ENCODE measurements around the gene GJB3. TPM values are rescaled to one million over a fixed set of nuclear protein-coding genes. Genes with fewer than 3 reads are reported as not detected.

Gene GJB3
- total RNA-seq, 2 donors from 2014 or later: 5.4 to 7.1 TPM

DNA sequence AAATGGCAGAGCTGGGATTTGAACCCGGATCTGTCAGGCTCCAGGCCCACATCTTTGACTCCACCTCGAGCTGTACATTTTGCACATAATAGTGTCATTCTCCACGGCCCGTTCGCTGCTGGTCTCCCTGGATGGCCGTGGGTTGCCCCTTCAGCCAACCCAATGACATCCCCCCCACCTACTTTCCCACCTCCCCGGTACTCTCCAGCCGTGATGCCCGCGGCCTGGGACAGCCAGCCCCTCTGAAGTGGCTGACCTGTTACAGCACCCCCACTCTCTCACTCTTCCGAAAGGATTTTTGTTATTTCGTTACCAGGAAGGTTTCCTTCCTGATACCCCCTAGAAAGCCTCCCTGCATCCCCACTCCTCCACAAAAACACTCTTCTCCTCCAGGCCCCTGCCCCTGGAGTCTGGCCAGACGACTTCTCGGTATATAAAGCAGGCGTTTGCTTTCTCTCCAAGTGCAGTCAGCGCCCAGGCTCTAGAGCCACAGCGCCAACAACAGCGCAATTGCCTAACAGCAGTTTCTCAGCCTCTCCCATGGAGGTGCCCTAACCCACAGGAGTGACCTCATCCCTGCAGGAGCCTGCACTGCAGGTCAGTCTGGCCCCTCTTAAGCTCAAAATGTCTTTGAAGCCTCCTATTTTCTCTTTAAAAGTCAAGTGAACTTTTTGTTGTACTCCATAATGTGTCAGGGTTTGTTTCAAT, 40.7 kb upstream of the GJB3 start:
- Histone ChIP-seq H3K4me3 (no peak overlapping the region), H3K27me3 (replicated peaks; ENCODE audit: insufficient read depth) (no peaks in the 10 kb centered on the region), H3K9me3 (no peaks in the 10 kb centered on the region), H3K27ac (no peak overlapping the region), H3K36me3 (no peaks in the 10 kb centered on the region), H3K4me1 (replicated peaks) (no peaks in the 10 kb centered on the region)
- intact Hi-C loops (cut with DNase I): no loop called here
- TF ChIP-seq, protein P1, sequence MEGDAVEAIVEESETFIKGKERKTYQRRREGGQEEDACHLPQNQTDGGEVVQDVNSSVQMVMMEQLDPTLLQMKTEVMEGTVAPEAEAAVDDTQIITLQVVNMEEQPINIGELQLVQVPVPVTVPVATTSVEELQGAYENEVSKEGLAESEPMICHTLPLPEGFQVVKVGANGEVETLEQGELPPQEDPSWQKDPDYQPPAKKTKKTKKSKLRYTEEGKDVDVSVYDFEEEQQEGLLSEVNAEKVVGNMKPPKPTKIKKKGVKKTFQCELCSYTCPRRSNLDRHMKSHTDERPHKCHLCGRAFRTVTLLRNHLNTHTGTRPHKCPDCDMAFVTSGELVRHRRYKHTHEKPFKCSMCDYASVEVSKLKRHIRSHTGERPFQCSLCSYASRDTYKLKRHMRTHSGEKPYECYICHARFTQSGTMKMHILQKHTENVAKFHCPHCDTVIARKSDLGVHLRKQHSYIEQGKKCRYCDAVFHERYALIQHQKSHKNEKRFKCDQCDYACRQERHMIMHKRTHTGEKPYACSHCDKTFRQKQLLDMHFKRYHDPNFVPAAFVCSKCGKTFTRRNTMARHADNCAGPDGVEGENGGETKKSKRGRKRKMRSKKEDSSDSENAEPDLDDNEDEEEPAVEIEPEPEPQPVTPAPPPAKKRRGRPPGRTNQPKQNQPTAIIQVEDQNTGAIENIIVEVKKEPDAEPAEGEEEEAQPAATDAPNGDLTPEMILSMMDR (IDR thresholded peaks at IDR 0.05): no peak
- TF ChIP-seq POLR2A (IDR thresholded peaks at IDR 0.05): no peak
- TF ChIP-seq POLR2AphosphoS5 (IDR thresholded peaks at IDR 0.05): no peak
- 55% methylated on average over 18 of the region's 18 CpGs for WGBS
- DNase-seq (ENCODE audit: low spot score): no peak

DNA sequence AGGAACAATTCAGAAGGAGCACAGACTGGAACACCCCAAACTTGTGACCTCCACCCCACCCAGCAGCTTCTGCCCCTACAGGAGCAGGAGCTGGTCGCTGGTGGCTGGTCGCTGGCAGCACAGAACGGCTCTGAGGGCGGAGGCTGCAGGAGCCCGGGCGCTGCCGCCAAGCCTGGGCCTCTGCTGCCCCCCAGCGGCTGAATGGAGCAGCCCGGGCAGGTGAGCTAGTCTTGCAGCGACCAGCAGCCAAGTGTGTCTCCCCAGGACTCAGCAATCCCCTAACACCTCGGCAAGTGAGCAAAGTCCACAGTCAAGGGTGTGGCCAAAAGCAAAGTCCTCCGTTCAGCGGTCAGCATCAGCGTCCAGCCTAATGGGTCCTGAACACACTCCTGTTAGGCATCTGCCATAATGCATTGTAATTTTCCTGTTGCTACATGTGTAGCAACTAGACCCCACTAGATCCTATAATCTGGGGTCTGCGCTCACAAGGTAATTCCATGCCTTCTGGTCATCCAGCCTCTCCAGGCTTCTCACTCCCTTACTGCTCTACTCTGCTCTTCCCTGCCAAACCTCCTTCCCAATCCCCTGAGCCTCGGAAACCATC, 38.2 kb upstream of the GJB3 start:
- intact Hi-C loops (cut with DNase I): loop anchor here (2.0 kb wide), 1 partner anchor 1110 kb away; no protein-coding TSS in a partner anchor
- Histone ChIP-seq H3K9me3 (no peaks in the 10 kb centered on the region), H3K27me3 (replicated peaks; ENCODE audit: insufficient read depth) (no peaks in the 10 kb centered on the region), H3K4me1 (replicated peaks) (no peaks in the 10 kb centered on the region), H3K4me3 (no peak overlapping the region), H3K27ac (no peak overlapping the region), H3K36me3 (no peaks in the 10 kb centered on the region)
- TF ChIP-seq POLR2AphosphoS5 (IDR thresholded peaks at IDR 0.05): no peak
- TF ChIP-seq, protein P1 (IDR thresholded peaks at IDR 0.05): peak; percentile 78 to 89 (median 82)
- no peak for TF ChIP-seq POLR2A (IDR thresholded peaks at IDR 0.05)
- WGBS: 16% methylated on average over 13 of the region's 16 CpGs
- DNase-seq (ENCODE audit: low spot score): peak; percentile 65

- Histone ChIP-seq H3K9me3 (no peaks in the 10 kb centered on the region), H3K27me3 (replicated peaks; ENCODE audit: insufficient read depth) (no peaks in the 10 kb centered on the region), H3K27ac (no peak overlapping the region), H3K36me3 (no peaks in the 10 kb centered on the region), H3K4me1 (replicated peaks) (no peaks in the 10 kb centered on the region), H3K4me3 (no peak overlapping the region)
- DNase-seq (ENCODE audit: low spot score): no peak
- 95% methylated on average over 6 of the region's 6 CpGs for WGBS
- no peak for TF ChIP-seq POLR2A (IDR thresholded peaks at IDR 0.05)
- TF ChIP-seq, protein P1 (IDR thresholded peaks at IDR 0.05): no peak
- no peak for TF ChIP-seq POLR2AphosphoS5 (IDR thresholded peaks at IDR 0.05)
- intact Hi-C loops (cut with DNase I): loop anchor here (2.0 kb wide), 1 partner anchor 1111 kb away; no protein-coding TSS in a partner anchor
Measured at GRCh38 chr1:34743775-34744174, 37.2 kb upstream of the GJB3 start.

DNA sequence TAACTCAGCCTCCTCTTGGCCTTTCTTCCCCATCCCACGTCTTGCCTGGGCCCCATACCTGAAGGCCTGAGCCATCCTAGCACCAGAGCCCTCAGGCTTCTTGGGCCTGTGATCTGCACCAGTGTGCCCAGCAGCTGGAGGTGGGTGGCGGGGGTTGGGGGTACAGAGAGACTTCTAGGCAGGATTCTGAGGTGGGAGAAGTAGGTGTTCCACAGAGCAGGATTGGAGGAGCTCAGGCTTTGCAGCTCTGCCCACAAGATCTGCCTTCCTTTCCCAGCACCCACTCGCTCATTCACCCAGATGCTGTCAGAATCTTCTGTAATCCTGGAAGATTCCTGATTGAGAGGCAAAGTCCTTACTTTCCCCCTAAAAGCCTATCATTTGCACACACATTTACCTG, 36.2 kb upstream of the GJB3 start:
- H3K9me3 ChIP-seq: no peaks in the 10 kb centered on the region
- H3K36me3 ChIP-seq: no peaks in the 10 kb centered on the region
- no peaks in the 10 kb centered on the region for H3K27me3 ChIP-seq (replicated peaks; ENCODE audit: insufficient read depth)
- no peak for DNase-seq (ENCODE audit: low spot score)
- no peak overlapping the region for H3K27ac ChIP-seq
- 88% methylated on average over 3 of the region's 3 CpGs for WGBS
- intact Hi-C loops (cut with DNase I): no loop called here
- H3K4me1 ChIP-seq (replicated peaks): no peaks in the 10 kb centered on the region
- H3K4me3 ChIP-seq: no peak overlapping the region
- TF ChIP-seq, protein P1 (IDR thresholded peaks at IDR 0.05): no peak
- TF ChIP-seq POLR2A (IDR thresholded peaks at IDR 0.05) (no peak), POLR2AphosphoS5 (IDR thresholded peaks at IDR 0.05) (no peak)

DNA sequence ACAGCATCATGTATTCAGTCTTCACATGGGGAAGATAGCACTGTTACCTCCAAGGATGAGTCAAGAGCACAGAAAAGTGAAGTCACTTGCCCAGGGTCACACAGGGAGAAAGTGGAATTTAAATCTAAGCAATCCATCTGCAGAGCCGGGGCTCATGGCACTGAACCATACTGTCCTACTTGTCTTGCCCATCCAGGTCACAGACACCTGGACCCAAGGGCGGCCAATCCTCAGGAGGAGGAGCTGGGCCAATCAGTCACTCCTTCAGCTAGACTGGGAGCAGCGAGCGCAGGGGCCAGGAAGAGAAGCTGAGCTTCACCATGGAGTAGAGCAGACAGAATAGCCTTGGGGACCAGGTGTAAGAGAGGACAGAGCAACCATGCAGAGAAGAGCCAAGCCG, 35.3 kb upstream of the GJB3 start:
- H3K4me3 ChIP-seq: no peak overlapping the region
- H3K9me3 ChIP-seq: no peaks in the 10 kb centered on the region
- H3K4me1 ChIP-seq (replicated peaks): no peaks in the 10 kb centered on the region
- no peak for DNase-seq (ENCODE audit: low spot score)
- intact Hi-C loops (cut with DNase I): no loop called here
- no peaks in the 10 kb centered on the region for H3K36me3 ChIP-seq
- H3K27ac ChIP-seq: no peak overlapping the region
- no peaks in the 10 kb centered on the region for H3K27me3 ChIP-seq (replicated peaks; ENCODE audit: insufficient read depth)
- 67% methylated on average over 5 of the region's 5 CpGs for WGBS
- TF ChIP-seq, protein P1 (IDR thresholded peaks at IDR 0.05): no peak
- TF ChIP-seq POLR2AphosphoS5 (IDR thresholded peaks at IDR 0.05): no peak
- no peak for TF ChIP-seq POLR2A (IDR thresholded peaks at IDR 0.05)
